HG03457 (cell line): ENCODE measurements around the gene CEBPA.
"Not testable (repeated sequence)": the region's sequence is repeated elsewhere in the genome, so short reads cannot be mapped to it uniquely, and the experiment has no call there.

ENCODE experiments used
- ATAC-seq: cut with Tn5 transposase; IDR thresholded peaks from one replicate; pipeline ENCODE4 v1.9.1; 2021; ENCODE audit warnings: moderate number of reproducible peaks; ENCODE audit not compliant: unreplicated experiment

CEBPA gene

GRCh38 chr19:33301144-33301899 is 1.0 kb downstream of the CEBPA start:
- no peak for ATAC-seq

- no peak for ATAC-seq
These were observed 1.5 kb downstream of the CEBPA start for GRCh38 chr19:33300894-33301143.

GRCh38 chr19:33300009-33300893 is 2.1 kb downstream of the CEBPA start:
- ATAC-seq: no peak

GRCh38 chr19:33299051-33299688 is 3.2 kb downstream of the CEBPA start:
- no peak for ATAC-seq

- ATAC-seq: no peak
These were observed 4.0 kb downstream of the CEBPA start for GRCh38 chr19:33298146-33298911.

- no peak for ATAC-seq
These were observed 4.8 kb downstream of the CEBPA start for GRCh38 chr19:33297401-33298145.

- no peak for ATAC-seq
These were observed 5.8 kb downstream of the CEBPA start for GRCh38 chr19:33296488-33296971.

GRCh38 chr19:33295621-33296487 is 6.5 kb downstream of the CEBPA start:
- ATAC-seq: no peak

GRCh38 chr19:33295046-33295445 is 7.3 kb downstream of the CEBPA start:
- ATAC-seq: not testable (repeated sequence)

GRCh38 chr19:33294058-33294798 is 8.1 kb downstream of the CEBPA start:
- ATAC-seq: no peak

- no peak for ATAC-seq
These were observed 8.9 kb downstream of the CEBPA start for GRCh38 chr19:33293255-33294057.

- ATAC-seq: no peak
These were observed 9.6 kb downstream of the CEBPA start for GRCh38 chr19:33292595-33293254.

- ATAC-seq: no peak
These were observed 10.5 kb downstream of the CEBPA start for GRCh38 chr19:33291623-33292534.

- ATAC-seq: no peak
These were observed 11.2 kb downstream of the CEBPA start for GRCh38 chr19:33290956-33291622.

GRCh38 chr19:33290082-33290815 is 12.1 kb downstream of the CEBPA start:
- ATAC-seq: no peak
